ENCODE results near the gene CSTPP1. TPM values are rescaled to one million over a fixed set of nuclear protein-coding genes. Genes with fewer than 3 reads are reported as not detected.
"Not testable (repeated sequence)": the region's sequence is repeated elsewhere in the genome, so short reads cannot be mapped to it uniquely, and the experiment has no call there.

Gene CSTPP1
- total RNA-seq, 2 donors from 2014 or later, result 12.2 to 13.8 TPM

DNA sequence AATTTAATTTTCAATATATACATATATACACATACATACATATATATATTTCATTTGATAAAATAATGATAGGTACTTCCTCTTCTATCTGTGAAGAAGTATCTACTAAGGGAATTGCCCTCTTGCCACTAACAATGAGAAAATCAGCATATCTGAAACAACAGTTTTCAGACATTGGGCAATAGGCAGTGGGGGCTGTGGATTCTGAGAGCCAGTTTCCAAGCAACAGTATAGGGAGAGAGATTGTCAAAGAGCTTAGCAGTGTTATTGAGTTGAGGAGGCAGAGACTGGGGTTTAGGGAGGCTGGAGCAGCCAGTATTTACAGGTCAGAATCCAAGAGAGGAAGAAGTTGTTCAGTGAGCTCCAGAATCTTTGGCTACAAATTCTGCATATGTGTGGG, 120.8 kb downstream of the CSTPP1 start:
- Mint-ChIP-seq H3K4me3 (no peak overlapping the region), H3K4me1 (peaks cover 6% of the 10 kb centered on the region), H3K36me3 (ENCODE audit: low read depth) (peaks cover 16% of the 10 kb centered on the region)

DNA sequence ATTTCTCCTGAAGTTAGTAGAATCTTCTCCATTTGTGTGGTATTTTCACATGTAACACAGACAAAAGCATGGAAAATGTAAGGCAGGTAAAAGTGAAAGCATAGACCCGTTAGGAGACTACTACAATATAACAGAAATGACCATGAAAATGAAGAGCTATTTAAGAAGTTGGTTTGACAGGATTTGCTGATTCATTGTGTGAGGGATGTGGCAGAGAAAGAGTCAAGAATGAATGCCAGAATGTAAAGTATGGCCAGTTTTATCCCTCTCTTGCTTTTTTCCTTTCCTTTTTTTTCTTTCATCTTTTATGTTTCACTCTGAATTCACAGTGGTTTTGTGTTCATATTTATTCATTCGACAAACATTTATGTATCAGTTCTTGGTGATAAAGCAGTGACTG, 124.2 kb downstream of the CSTPP1 start:
- no peaks in the 10 kb centered on the region for H3K9me3 ChIP-seq (ENCODE audit: control insufficient read depth, low read length, poor library complexity, severe bottlenecking)
- no peak for ATAC-seq
- Mint-ChIP-seq H3K36me3 (ENCODE audit: low read depth) (peaks cover 8% of the 10 kb centered on the region), H3K27ac (no peak overlapping the region), H3K4me3 (no peak overlapping the region), H3K27me3 (no peaks in the 10 kb centered on the region), H3K4me1 (peaks cover 4% of the 10 kb centered on the region)
- no peak for DNase-seq

More for the DNA sequence above, 120.8 kb downstream of the CSTPP1 start:
- no peaks in the 10 kb centered on the region for H3K27me3 Mint-ChIP-seq
- DNase-seq (no peak), ATAC-seq (no peak)
- no peaks in the 10 kb centered on the region for H3K9me3 ChIP-seq (ENCODE audit: control insufficient read depth, low read length, poor library complexity, severe bottlenecking)
- H3K27ac Mint-ChIP-seq, result no peak overlapping the region

DNA sequence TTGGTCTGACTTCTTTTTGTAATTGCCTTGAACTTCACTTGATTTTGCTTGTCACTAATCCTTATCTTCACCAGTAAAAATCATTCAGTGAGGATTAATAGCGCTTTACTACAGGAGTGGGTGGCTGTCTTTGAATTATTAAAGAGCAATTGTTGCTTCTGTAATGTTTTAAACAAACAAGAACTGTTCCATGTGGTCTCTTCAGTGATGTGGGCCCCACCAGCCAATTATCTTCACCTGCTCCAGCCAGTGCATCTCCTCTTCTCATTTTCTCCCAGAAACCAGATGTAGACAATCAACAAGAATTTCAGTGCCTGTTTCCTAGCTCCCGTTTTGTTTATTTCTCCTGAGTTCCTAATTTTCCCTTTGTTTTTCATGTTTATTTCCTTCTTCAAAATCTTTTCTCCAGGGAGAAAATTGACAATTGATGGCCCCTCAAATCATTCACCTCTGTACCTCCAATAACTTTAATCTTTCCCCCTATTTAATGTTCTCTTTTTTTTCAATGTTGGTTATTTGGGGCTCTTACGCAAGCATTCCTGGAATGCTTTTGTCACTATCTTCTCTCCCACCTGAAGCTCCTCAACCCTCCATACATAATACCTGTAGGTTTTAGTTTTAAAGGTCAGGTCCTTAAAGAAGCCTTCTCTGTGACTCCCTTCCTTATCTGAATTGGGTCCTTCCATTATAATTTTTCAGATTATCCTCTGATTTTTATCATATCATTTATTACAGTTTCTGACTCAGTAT, 125.0 kb downstream of the CSTPP1 start:
- peaks cover 4% of the 10 kb centered on the region for H3K4me1 Mint-ChIP-seq
- peaks cover 8% of the 10 kb centered on the region for H3K36me3 Mint-ChIP-seq (ENCODE audit: low read depth)
- no peak overlapping the region for H3K4me3 Mint-ChIP-seq
- H3K27me3 Mint-ChIP-seq, result no peaks in the 10 kb centered on the region
- H3K27ac Mint-ChIP-seq, result peak overlapping the region; percentile 16
- no peak for ATAC-seq
- DNase-seq, result no peak
- H3K9me3 ChIP-seq (ENCODE audit: control insufficient read depth, low read length, poor library complexity, severe bottlenecking), result no peaks in the 10 kb centered on the region

DNA sequence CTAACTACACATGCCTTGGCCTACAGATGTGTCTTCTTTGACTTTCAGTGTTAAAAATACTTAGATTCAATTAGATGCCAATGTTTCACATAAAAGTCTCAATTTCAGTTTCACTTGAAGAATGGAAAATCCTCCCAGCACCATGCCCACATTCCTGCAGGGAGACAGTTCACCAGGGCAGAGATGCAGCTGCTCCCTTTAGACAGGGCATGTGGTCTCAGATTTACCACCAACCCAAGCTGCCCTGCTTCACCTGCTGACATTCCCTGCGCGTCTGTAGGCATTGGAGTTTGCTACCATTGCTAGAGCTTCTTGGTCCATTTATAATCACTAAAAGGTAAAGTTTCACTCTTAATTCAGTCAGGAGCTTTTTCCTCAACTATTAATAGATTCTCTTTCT, 126.2 kb downstream of the CSTPP1 start:
- Mint-ChIP-seq H3K4me1 (peaks cover 4% of the 10 kb centered on the region), H3K36me3 (ENCODE audit: low read depth) (peaks cover 6% of the 10 kb centered on the region), H3K27ac (no peak overlapping the region), H3K27me3 (no peaks in the 10 kb centered on the region), H3K4me3 (no peak overlapping the region)
- ATAC-seq, result no peak
- DNase-seq, result no peak
- H3K9me3 ChIP-seq (ENCODE audit: control insufficient read depth, low read length, poor library complexity, severe bottlenecking), result no peaks in the 10 kb centered on the region

DNA sequence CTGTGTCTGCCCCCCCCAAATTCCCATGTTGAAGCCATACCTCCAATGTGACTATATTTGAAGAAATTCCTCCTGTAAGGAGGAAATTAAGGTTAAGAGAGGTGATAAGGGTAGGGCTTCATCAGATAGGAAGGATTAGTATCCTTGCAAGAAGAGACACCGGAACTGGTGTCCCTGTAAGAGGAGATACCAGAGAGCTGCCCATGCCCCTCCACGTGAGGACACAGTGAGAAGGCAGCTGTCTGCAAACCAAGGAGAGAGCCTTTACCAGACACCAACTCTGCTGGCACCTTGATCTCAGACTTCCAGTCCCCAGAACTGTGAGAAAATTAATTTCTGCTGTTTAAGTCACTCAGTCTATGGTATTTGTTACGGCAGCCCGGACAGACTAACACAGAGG, 130.8 kb downstream of the CSTPP1 start:
- no peaks in the 10 kb centered on the region for H3K4me1 Mint-ChIP-seq
- no peak overlapping the region for H3K27ac Mint-ChIP-seq
- DNase-seq, result no peak
- peaks cover 2% of the 10 kb centered on the region for H3K36me3 Mint-ChIP-seq (ENCODE audit: low read depth)
- H3K9me3 ChIP-seq (ENCODE audit: control insufficient read depth, low read length, poor library complexity, severe bottlenecking), result no peaks in the 10 kb centered on the region
- H3K27me3 Mint-ChIP-seq, result no peaks in the 10 kb centered on the region
- no peak for ATAC-seq
- H3K4me3 Mint-ChIP-seq, result no peak overlapping the region

DNA sequence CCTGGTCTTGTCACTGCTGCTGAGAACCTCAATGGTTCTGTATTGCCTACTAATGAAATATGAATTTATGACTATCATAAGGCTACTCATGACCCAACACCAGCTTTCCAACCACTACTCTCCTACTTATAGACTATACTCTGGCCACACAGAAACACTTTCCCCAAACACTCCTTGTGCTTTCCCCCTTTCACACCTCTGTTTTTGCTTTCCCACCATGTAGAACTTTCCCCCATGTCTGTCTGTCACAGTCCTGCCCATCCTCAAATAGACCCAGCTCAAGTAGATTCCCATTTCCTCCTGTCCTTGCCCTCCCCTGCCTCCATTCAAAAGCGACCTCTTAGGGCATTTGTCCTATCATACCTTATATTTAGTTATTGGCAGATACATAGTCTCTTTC, 134.2 kb downstream of the CSTPP1 start:
- Mint-ChIP-seq H3K36me3 (ENCODE audit: low read depth) (peaks cover 2% of the 10 kb centered on the region), H3K27ac (no peak overlapping the region), H3K4me1 (no peaks in the 10 kb centered on the region), H3K27me3 (no peaks in the 10 kb centered on the region), H3K4me3 (no peak overlapping the region)
- no peaks in the 10 kb centered on the region for H3K9me3 ChIP-seq (ENCODE audit: control insufficient read depth, low read length, poor library complexity, severe bottlenecking)
- ATAC-seq (no peak), DNase-seq (no peak)

DNA sequence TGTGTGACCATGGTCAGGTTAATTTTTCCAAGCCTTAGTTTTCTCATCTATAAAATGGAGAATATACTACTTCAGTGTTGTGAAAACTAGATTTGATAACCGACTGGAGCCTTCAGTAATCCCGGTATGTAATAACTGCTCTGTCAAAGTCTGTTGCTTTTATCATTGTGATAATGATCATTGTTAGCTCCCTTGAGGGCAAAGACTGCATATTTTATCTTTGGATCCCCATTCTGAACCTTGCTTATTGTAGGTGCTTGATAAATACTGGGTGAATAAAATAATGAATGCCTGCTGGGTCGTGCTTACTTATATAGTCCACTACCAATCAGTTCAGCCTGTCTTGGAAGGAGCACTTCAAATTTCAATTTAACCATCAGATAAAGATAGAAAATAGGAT, 134.8 kb downstream of the CSTPP1 start:
- DNase-seq (no peak), ATAC-seq (no peak)
- Mint-ChIP-seq H3K27ac (no peak overlapping the region), H3K4me3 (no peak overlapping the region), H3K27me3 (no peaks in the 10 kb centered on the region), H3K36me3 (ENCODE audit: low read depth) (peaks cover 2% of the 10 kb centered on the region), H3K4me1 (no peaks in the 10 kb centered on the region)
- H3K9me3 ChIP-seq (ENCODE audit: control insufficient read depth, low read length, poor library complexity, severe bottlenecking), result no peaks in the 10 kb centered on the region

DNA sequence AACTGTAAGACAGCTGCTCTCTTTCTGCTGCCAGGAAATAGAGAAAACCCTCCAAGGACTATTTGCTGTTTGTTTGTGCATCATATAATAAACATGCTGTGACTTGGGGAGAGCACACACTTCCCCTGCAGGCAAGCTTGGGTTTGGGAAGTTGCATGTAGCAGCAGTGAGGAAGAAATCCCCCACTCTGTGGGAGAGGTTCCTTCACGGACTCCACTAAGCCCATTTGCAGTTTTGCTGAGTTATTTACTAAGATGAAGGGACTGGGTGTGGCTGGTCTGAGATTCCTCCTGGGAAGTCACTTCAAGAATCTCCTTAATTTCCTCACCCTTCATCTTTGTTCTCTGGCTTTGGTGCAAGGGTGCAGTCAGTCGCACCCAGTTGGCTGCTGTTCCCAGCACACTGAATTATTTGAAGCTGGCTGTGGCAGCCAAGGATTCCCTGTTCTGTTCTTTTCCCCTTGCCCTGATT, 135.3 kb downstream of the CSTPP1 start:
- DNase-seq (no peak), ATAC-seq (no peak)
- Mint-ChIP-seq H3K4me3 (no peak overlapping the region), H3K36me3 (ENCODE audit: low read depth) (peaks cover 2% of the 10 kb centered on the region), H3K4me1 (no peaks in the 10 kb centered on the region), H3K27me3 (no peaks in the 10 kb centered on the region), H3K27ac (no peak overlapping the region)
- H3K9me3 ChIP-seq (ENCODE audit: control insufficient read depth, low read length, poor library complexity, severe bottlenecking), result no peaks in the 10 kb centered on the region

DNA sequence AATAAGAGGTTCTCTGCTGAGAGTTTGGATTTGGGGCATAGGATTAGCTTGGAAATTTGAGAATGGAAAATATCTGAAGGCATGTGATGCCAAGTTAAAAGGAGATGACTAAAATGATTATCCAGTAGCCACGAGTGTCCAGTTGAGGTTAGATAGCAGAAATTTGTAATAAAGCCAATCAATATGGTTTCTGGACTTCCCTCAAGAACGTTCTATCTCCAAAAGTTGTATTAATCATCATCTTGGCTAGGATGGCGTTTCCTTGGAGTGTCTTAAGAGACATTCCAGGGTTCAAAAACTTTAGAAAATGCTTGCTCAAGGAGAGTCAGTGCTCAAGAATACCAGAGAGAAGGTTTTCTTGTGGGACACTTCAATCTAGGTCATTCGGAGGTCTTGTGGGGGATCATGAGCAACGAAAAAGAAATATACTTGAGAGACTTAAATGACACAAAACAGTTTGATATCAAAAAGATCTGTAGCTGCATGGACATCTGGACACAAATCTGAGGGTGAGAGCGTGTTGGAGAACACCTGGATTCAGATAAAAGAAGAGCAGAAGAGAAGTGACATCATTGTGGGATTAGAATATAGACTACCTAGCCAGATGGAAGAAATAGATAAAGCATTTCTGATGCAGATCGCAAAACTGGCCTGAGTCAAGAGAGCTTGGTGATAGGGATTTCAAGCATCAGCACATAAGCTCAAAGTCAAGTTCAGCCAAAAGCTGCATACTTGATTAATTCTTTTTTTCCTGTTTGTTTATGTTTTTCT, 142.4 kb downstream of the CSTPP1 start:
- Mint-ChIP-seq H3K27me3 (no peaks in the 10 kb centered on the region), H3K4me3 (no peak overlapping the region), H3K4me1 (no peaks in the 10 kb centered on the region), H3K36me3 (ENCODE audit: low read depth) (no peaks in the 10 kb centered on the region), H3K27ac (no peak overlapping the region)
- ATAC-seq, result no peak
- no peak for DNase-seq
- no peaks in the 10 kb centered on the region for H3K9me3 ChIP-seq (ENCODE audit: control insufficient read depth, low read length, poor library complexity, severe bottlenecking)

DNA sequence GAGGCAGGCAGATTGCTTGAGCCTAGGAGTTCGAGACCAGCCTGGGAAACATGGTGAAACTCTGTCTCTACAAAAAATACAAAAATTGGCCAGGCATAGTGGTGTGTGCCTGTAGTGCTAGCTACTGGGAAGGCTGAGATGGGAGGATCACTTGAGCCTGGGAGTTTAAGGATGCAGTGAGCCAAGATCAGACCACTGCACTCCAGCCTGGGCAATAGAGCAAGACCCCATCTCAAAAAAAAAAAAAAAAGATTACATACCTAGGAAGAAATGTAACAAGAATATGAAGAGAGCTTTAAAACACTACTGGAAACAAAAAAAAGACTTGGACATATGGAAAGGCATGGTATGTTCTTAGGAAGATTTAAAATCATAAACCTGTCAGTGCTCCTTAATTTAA, 144.2 kb downstream of the CSTPP1 start:
- not testable (repeated sequence) for H3K27ac Mint-ChIP-seq; DNase-seq; H3K36me3 Mint-ChIP-seq (ENCODE audit: low read depth); H3K4me1 Mint-ChIP-seq; H3K27me3 Mint-ChIP-seq; ATAC-seq; H3K4me3 Mint-ChIP-seq; H3K9me3 ChIP-seq (ENCODE audit: control insufficient read depth, low read length, poor library complexity, severe bottlenecking)

DNA sequence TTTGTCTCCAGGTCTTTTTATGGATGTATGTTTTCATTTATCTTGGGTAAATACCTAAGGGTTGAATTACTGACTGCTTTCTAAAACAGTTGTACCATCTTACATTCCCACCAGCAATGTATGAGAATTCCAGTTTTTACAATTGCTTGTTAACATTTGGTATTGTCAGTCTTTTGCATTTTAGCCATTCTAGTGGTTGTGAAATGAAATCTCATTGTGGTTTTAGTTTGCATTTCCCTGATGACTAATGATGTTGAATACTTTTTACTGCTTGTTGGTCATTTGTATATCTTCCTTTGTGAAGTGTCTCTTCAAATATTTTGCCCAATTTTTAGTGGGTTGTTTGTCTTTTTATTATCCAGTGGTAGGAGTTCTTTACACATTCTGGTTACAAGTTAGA, 147.4 kb downstream of the CSTPP1 start:
- H3K36me3 Mint-ChIP-seq (ENCODE audit: low read depth), result no peaks in the 10 kb centered on the region
- no peaks in the 10 kb centered on the region for H3K27me3 Mint-ChIP-seq
- H3K9me3 ChIP-seq (ENCODE audit: control insufficient read depth, low read length, poor library complexity, severe bottlenecking), result no peaks in the 10 kb centered on the region
- DNase-seq (no peak), ATAC-seq (no peak)
- peaks cover 1% of the 10 kb centered on the region for H3K4me1 Mint-ChIP-seq
- H3K4me3 Mint-ChIP-seq, result no peak overlapping the region
- no peak overlapping the region for H3K27ac Mint-ChIP-seq

DNA sequence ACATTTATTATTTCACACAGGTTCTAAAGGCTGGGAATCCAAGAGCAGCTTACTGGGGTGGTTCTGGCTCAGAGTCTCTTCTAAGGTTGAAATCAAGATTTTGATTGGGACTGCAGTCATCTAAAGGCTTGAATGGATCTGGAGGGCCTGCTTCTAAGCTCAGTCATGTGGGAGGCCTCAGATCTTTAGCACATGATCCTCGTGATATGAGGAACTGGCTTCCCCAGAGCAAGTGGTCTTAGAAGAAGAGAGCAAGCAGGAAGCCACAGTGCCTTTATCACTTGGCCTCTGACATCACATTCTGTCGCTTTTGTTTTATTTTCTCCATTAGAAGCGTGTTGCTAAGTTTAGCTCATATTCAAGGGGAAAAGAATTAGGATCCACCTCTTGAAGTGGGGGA, 151.2 kb downstream of the CSTPP1 start:
- Mint-ChIP-seq H3K4me1 (peaks cover 2% of the 10 kb centered on the region), H3K27me3 (no peaks in the 10 kb centered on the region), H3K27ac (no peak overlapping the region), H3K36me3 (ENCODE audit: low read depth) (no peaks in the 10 kb centered on the region), H3K4me3 (no peak overlapping the region)
- no peaks in the 10 kb centered on the region for H3K9me3 ChIP-seq (ENCODE audit: control insufficient read depth, low read length, poor library complexity, severe bottlenecking)
- DNase-seq (no peak), ATAC-seq (no peak)

DNA sequence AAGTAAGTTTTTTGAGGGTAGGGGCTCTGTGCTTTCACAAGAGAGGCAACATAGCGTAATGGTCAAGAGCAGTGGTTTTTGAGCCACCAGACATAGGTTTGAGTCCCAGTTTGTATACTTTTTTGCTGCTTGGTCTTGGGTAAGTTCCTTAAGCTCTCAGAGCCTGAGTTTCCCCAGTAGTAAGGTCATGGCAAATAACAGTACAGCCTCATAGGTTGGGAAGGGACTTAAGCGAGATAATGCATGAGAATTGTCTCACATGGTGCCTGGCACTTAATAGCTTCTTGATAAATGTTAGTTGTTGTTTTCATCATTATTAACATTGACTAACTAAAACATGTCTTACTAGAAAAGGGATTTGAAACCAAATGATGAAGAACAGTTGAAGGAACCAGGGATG, 157.0 kb downstream of the CSTPP1 start:
- Mint-ChIP-seq H3K4me3 (no peak overlapping the region), H3K27ac (no peak overlapping the region), H3K4me1 (peaks cover 2% of the 10 kb centered on the region), H3K27me3 (no peaks in the 10 kb centered on the region), H3K36me3 (ENCODE audit: low read depth) (no peaks in the 10 kb centered on the region)
- ATAC-seq (no peak), DNase-seq (no peak)
- no peaks in the 10 kb centered on the region for H3K9me3 ChIP-seq (ENCODE audit: control insufficient read depth, low read length, poor library complexity, severe bottlenecking)

DNA sequence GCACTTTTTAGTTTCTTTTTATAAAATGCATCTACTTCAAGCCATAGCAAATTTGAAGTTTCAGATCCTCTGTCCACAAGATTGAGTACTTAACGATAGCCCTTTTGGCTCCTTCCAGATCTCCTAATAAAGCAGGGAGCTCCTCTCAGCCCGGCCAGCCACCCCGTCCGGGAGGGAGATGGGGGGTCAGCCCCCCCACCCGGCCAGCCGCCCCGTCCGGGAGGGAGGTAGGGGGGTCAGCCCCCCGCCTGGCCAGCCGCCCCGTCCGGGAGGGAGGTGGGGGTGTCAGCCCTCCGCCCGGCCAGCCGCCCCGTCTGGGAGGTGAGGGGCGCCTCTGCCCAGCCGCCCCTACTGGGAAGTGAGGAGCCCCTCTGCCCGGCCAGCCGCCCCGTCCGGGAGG, 160.3 kb downstream of the CSTPP1 start:
- DNase-seq; H3K36me3 Mint-ChIP-seq (ENCODE audit: low read depth); H3K4me3 Mint-ChIP-seq; ATAC-seq; H3K9me3 ChIP-seq (ENCODE audit: control insufficient read depth, low read length, poor library complexity, severe bottlenecking); H3K27me3 Mint-ChIP-seq; H3K27ac Mint-ChIP-seq; H3K4me1 Mint-ChIP-seq: not testable (repeated sequence)
